ENCODE measurements around the gene SLC37A3. TPM values are rescaled to one million over a fixed set of nuclear protein-coding genes. Genes with fewer than 3 reads are reported as not detected.
"Not testable (repeated sequence)": the region's sequence is repeated elsewhere in the genome, so short reads cannot be mapped to it uniquely, and the experiment has no call there.

SLC37A3 gene
- total and polyA plus RNA-seq, 12 donors: 16.3 to 33.4 (median 23.3) TPM

GRCh38 chr7:140421521-140421920 is 23.2 kb upstream of the SLC37A3 start:
- Histone ChIP-seq H3K27me3 (no peaks in the 10 kb centered on the region), H3K4me3 (no peak overlapping the region), H3K27ac (no peak overlapping the region), H3K36me3 (replicated peaks in 1 of 2) (no peaks in the 10 kb centered on the region), H3K4me1 (replicated peaks in 1 of 2) (no peaks in the 10 kb centered on the region), H3K9me3 (replicated peaks in 1 of 3) (no peaks in the 10 kb centered on the region)
- WGBS, 4 donors: 80 to 96% (median 82%) methylated on average over 2 of the region's 2 CpGs
- intact Hi-C loops (cut with DNase I): no loop called here
- TF ChIP-seq POLR2A (IDR thresholded peaks at IDR 0.05): no peak
- TF ChIP-seq, protein P1, sequence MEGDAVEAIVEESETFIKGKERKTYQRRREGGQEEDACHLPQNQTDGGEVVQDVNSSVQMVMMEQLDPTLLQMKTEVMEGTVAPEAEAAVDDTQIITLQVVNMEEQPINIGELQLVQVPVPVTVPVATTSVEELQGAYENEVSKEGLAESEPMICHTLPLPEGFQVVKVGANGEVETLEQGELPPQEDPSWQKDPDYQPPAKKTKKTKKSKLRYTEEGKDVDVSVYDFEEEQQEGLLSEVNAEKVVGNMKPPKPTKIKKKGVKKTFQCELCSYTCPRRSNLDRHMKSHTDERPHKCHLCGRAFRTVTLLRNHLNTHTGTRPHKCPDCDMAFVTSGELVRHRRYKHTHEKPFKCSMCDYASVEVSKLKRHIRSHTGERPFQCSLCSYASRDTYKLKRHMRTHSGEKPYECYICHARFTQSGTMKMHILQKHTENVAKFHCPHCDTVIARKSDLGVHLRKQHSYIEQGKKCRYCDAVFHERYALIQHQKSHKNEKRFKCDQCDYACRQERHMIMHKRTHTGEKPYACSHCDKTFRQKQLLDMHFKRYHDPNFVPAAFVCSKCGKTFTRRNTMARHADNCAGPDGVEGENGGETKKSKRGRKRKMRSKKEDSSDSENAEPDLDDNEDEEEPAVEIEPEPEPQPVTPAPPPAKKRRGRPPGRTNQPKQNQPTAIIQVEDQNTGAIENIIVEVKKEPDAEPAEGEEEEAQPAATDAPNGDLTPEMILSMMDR (IDR thresholded peaks at IDR 0.05): no peak
- DNase-seq: no peak

- no peaks in the 10 kb centered on the region for H3K27me3 ChIP-seq
- intact Hi-C loops (cut with DNase I): no loop called here
- H3K4me1 ChIP-seq (replicated peaks in 1 of 2): no peaks in the 10 kb centered on the region
- H3K36me3 ChIP-seq (replicated peaks in 1 of 2): no peaks in the 10 kb centered on the region
- no peak for DNase-seq
- 76 to 88% (median 81%) methylated on average over 4 of the region's 4 CpGs for WGBS, 4 donors
- H3K27ac ChIP-seq: no peak overlapping the region
- H3K9me3 ChIP-seq (replicated peaks in 1 of 3): no peaks in the 10 kb centered on the region
- TF ChIP-seq, protein P1 (IDR thresholded peaks at IDR 0.05): no peak
- no peak for TF ChIP-seq POLR2A (IDR thresholded peaks at IDR 0.05)
- H3K4me3 ChIP-seq: no peak overlapping the region
These were observed 20.3 kb upstream of the SLC37A3 start for GRCh38 chr7:140418653-140419052.

GRCh38 chr7:140418156-140418472 is 19.8 kb upstream of the SLC37A3 start:
- H3K4me3 ChIP-seq; H3K4me1 ChIP-seq (replicated peaks in 1 of 2); H3K9me3 ChIP-seq (replicated peaks in 1 of 3); H3K27me3 ChIP-seq; intact Hi-C loops (cut with DNase I); H3K27ac ChIP-seq; DNase-seq; H3K36me3 ChIP-seq (replicated peaks in 1 of 2): not testable (repeated sequence)
- 71 to 91% (median 82%) methylated on average over 5 of the region's 5 CpGs for WGBS, 4 donors

DNA sequence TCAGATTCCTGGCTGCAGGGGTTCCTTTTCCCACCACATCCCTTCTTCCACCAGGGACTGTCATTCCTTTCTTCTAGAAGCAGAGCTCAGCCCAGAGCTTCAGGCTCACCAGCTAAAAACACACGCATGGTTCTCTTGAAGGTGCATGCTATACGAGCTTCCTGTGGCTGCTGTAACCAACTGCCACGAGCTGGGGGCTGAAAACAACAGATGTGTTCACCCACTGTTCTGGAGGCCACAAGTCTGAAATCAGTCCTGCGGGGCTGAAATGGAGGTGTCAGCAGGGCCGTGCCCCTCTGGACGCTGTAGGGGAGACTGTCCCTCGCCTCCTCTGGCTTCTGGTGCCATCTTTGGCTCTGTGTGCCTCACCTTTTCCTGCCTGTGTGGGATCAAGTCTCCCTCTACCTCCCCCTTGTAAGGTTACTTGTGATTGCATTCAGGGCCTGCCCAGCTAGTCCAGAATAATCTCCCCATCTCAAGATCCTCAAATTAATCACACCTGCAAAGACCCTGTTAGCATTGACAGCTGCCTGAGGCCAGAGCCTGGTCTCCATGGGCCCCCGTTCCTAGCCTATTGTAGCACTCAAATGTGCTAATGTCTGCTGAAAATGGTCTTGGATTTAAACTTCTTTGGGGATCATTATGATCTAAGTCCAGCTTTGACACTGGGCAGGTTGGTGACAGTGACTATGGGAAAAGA is 19.3 kb upstream of the SLC37A3 start:
- H3K36me3 ChIP-seq (replicated peaks in 1 of 2): no peaks in the 10 kb centered on the region
- WGBS, 4 donors: 69 to 82% (median 75%) methylated on average over 3 to 8 of the region's 8 CpGs
- TF ChIP-seq POLR2A (IDR thresholded peaks at IDR 0.05): no peak
- TF ChIP-seq, protein P1 (IDR thresholded peaks at IDR 0.05): no peak
- no peaks in the 10 kb centered on the region for H3K4me1 ChIP-seq (replicated peaks in 1 of 2)
- no peak overlapping the region for H3K27ac ChIP-seq
- no peaks in the 10 kb centered on the region for H3K9me3 ChIP-seq (replicated peaks in 1 of 3)
- DNase-seq: no peak
- intact Hi-C loops (cut with DNase I): no loop called here
- no peaks in the 10 kb centered on the region for H3K27me3 ChIP-seq
- H3K4me3 ChIP-seq: no peak overlapping the region

DNA sequence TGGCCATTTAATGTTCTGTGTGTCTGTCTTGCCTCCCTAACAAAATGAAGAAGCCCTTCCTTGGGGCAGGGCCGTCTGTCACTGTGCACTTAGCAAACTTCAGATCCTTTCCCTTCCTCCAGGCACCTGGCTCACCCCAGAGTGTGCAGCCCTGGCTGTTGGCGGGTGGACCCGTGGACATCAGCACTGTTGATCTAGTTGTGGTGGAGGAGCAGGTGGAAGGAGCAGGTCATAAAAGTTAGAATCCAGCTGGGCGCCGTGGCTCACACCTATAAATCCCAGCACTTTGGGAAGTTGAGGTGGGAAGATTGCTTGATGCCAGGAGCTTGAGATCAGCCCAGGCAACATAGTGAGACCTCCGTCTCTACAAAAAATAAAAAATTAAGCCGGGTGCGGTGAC is 18.2 kb upstream of the SLC37A3 start:
- no peak for TF ChIP-seq POLR2A (IDR thresholded peaks at IDR 0.05)
- TF ChIP-seq, protein P1 (IDR thresholded peaks at IDR 0.05): no peak
- DNase-seq: no peak
- no peaks in the 10 kb centered on the region for H3K36me3 ChIP-seq (replicated peaks in 1 of 2)
- H3K9me3 ChIP-seq (replicated peaks in 1 of 3): no peaks in the 10 kb centered on the region
- 76 to 84% (median 82%) methylated on average over 7 to 8 of the region's 8 CpGs for WGBS, 4 donors
- no peak overlapping the region for H3K27ac ChIP-seq
- no peak overlapping the region for H3K4me3 ChIP-seq
- no peaks in the 10 kb centered on the region for H3K27me3 ChIP-seq
- intact Hi-C loops (cut with DNase I): no loop called here
- H3K4me1 ChIP-seq (replicated peaks in 1 of 2): no peaks in the 10 kb centered on the region

DNA sequence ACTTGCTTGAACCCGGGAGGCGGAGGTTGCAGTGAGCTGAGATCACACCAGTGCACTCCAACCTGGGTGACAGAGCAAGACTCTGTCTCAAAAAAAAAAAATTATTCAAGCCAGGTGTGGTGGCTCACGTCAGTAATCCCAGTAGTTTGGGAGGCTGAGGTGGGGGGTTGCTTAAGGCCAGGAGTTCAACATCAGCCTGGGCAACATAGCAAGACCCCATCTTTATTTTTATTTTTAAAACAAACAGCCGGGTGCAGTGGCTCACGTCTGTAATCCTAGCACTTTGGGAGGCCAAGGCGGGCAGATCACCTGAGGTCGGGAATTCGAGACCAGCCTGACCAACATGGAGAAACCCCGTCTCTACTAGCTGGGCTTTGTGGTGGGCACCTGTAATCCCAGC is 17.5 kb upstream of the SLC37A3 start:
- H3K9me3 ChIP-seq (replicated peaks in 1 of 3); H3K4me1 ChIP-seq (replicated peaks in 1 of 2); H3K4me3 ChIP-seq; H3K36me3 ChIP-seq (replicated peaks in 1 of 2); intact Hi-C loops (cut with DNase I); H3K27me3 ChIP-seq; H3K27ac ChIP-seq; DNase-seq: not testable (repeated sequence)
- WGBS, 4 donors: 88 to 92% (median 91%) methylated on average over 8 to 9 of the region's 9 CpGs
